HG02759 (cell line): ENCODE measurements around the gene UCN3.
"Not testable (repeated sequence)": the region's sequence is repeated elsewhere in the genome, so short reads cannot be mapped to it uniquely, and the experiment has no call there.

Source experiments
- ATAC-seq: cut with Tn5 transposase; IDR thresholded peaks from one replicate; pipeline ENCODE4 v1.9.1; 2021; ENCODE audit warnings: mild to moderate bottlenecking, moderate library complexity; ENCODE audit not compliant: unreplicated experiment

The UCN3 gene

GRCh38 chr10:5404208-5405041, 39.7 kb downstream of the UCN3 start, which contains the start of gene TUBAL3:
Gene TUBAL3, minus strand, starts transcription at chr10:5404828. Its CDS starts 36 bp downstream, at chr10:5404792.
- no peak for ATAC-seq

- ATAC-seq, result no peak
Measured at GRCh38 chr10:5406918-5407317, 42.2 kb downstream of the UCN3 start.

- not testable (repeated sequence) for ATAC-seq
Measured at GRCh38 chr10:5410787-5411186, 46.0 kb downstream of the UCN3 start.

GRCh38 chr10:5411941-5412276, 47.1 kb downstream of the UCN3 start:
- ATAC-seq, result no peak

GRCh38 chr10:5412277-5412941, 47.6 kb downstream of the UCN3 start, which contains the start of gene NET1:
Gene NET1, plus strand, starts transcription at chr10:5412557. Its CDS starts 136 bp downstream, at chr10:5412693.
- ATAC-seq, result peak; percentile 99

- ATAC-seq, result no peak
Measured at GRCh38 chr10:5413012-5413938, 48.5 kb downstream of the UCN3 start.

DNA sequence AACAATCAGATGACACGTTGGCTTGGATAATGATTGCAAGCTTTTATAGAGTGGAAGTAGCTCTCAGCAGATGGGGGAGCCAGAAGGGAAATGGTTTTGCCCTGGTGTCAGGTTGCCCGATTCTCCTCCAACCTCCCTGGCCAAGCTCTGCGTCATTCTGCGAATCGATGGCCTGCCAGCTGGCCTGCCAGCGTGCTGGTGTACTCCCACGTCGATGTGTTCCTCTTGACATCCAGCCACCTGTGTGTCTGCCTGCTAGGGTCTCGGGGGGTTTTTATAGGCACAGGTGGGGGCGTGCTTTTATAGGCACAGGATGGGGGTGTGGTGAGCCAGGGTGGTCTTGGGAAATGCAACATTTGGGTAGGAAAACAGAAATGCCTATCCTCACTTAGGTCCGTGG, 52.2 kb downstream of the UCN3 start:
- no peak for ATAC-seq

GRCh38 chr10:5418584-5418983, 53.8 kb downstream of the UCN3 start:
- ATAC-seq, result no peak

DNA sequence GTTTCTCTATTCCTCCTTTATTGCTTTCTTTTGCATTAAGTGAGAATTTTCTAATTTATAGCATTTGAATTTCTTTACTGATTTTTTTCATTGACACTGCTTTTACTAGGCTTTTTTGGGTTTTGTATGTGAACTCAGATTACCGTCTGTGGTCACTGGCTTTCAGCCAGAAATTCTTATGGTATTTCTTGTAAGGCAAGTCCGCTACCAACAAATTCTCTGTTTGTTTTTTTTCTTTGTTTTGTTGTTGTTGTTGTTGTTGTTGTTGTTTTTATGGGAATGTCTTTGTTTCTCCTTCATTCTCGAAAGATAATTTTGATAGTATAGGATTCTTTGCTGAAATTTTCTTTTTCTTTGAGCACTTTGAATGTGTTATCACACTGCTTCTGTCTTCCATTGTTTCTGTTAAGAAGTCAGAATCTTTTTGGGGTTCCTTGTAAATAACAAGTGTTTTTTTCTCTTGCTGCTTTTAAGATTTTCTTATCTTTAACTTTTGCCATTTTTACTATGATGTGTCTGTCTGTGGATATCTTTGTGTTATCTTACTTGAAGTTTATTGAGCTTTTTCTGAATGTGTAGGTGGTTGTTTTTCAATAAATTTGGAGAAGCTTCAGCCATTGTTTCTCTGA, 54.8 kb downstream of the UCN3 start:
- ATAC-seq, result no peak

DNA sequence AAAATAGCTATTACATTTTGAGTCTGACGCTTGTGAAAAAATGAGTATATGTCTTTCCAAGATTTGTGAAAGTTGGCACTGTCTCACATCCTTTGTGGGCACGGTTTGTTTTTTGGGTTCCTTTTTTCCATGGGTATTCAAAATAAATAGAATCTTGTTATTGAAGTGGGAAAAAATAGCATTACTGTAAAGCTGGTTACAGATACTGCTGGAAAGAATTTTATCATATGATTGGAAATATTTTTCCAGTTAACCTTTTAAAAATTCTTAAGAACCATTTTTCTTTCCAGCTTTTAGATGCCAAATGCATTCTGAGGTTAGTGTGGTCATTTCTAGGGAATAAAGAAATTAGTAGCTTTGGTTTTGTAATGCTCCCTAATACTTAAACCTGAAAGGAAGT, 59.0 kb downstream of the UCN3 start:
- no peak for ATAC-seq
